ENCODE results near the gene TMEM238L.

DNA sequence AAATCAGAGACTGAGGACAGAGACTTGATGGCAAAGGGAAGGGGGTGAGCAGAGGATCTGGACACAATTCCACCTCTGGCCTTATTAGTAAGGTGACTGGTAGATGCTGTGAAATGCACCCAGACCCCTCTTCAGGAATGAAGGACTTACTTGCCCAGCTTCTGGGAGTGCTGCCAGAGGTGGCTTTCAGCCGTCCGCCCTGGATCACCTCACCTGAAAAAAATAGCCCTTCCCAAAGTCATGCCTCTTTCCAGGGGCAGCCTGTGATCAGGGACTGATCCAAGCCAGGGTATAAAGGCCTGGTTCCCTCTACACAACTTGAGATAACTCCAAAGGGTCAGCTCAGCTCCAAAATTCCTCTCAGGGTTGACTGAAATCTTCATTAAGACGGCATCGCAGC lies 53.7 kb downstream of the TMEM238L start:
- TF ChIP-seq, protein P1, sequence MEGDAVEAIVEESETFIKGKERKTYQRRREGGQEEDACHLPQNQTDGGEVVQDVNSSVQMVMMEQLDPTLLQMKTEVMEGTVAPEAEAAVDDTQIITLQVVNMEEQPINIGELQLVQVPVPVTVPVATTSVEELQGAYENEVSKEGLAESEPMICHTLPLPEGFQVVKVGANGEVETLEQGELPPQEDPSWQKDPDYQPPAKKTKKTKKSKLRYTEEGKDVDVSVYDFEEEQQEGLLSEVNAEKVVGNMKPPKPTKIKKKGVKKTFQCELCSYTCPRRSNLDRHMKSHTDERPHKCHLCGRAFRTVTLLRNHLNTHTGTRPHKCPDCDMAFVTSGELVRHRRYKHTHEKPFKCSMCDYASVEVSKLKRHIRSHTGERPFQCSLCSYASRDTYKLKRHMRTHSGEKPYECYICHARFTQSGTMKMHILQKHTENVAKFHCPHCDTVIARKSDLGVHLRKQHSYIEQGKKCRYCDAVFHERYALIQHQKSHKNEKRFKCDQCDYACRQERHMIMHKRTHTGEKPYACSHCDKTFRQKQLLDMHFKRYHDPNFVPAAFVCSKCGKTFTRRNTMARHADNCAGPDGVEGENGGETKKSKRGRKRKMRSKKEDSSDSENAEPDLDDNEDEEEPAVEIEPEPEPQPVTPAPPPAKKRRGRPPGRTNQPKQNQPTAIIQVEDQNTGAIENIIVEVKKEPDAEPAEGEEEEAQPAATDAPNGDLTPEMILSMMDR (conservative IDR thresholded peaks at IDR 0.05; ENCODE audit: low read length), result no peak
- no peak for TF ChIP-seq EZH2phosphoT487 (IDR thresholded peaks at IDR 0.05; ENCODE audit: borderline replicate concordance)
